ENCODE results near the gene GMEB2. TPM values are rescaled to one million over a fixed set of nuclear protein-coding genes. Genes with fewer than 3 reads are reported as not detected.
"Not testable (repeated sequence)": the region's sequence is repeated elsewhere in the genome, so short reads cannot be mapped to it uniquely, and the experiment has no call there.

The GMEB2 gene
- total RNA-seq, 6 experiments from 2014 or later, result 3.2 to 7.0 (median 5.1) TPM

- H3K36me3 ChIP-seq, result no peaks in the 10 kb centered on the region
- whole genome bisulfite sequencing (ENCODE audit: insufficient coverage, low coverage, low lambda C conversion rate, missing lambda C conversion rate), result no CpG with 5 or more reads among the region's 29 CpGs
- ATAC-seq (no peak), DNase-seq (no peak)
- no peaks in the 10 kb centered on the region for H3K27me3 ChIP-seq
- peaks cover 0 to 6% (median 0%) of the 10 kb centered on the region in 4 donors for H3K4me1 ChIP-seq
- H3K4me3 ChIP-seq, result peak overlapping the region; percentile 45 to 67 (median 52)
- intact Hi-C loops (cut with DNase I), result no loop called here
- TF ChIP-seq CTCF (IDR thresholded peaks at IDR 0.05), result no peak
- TF ChIP-seq POLR2A (IDR thresholded peaks at IDR 0.05), result no peak
- H3K27ac ChIP-seq, result peak overlapping the region in 1 of 3 donors; percentile 33
- no peaks in the 10 kb centered on the region for H3K9me3 ChIP-seq
Observed at GRCh38 chr20:63642527-63643247, 15.8 kb upstream of the GMEB2 start.

DNA sequence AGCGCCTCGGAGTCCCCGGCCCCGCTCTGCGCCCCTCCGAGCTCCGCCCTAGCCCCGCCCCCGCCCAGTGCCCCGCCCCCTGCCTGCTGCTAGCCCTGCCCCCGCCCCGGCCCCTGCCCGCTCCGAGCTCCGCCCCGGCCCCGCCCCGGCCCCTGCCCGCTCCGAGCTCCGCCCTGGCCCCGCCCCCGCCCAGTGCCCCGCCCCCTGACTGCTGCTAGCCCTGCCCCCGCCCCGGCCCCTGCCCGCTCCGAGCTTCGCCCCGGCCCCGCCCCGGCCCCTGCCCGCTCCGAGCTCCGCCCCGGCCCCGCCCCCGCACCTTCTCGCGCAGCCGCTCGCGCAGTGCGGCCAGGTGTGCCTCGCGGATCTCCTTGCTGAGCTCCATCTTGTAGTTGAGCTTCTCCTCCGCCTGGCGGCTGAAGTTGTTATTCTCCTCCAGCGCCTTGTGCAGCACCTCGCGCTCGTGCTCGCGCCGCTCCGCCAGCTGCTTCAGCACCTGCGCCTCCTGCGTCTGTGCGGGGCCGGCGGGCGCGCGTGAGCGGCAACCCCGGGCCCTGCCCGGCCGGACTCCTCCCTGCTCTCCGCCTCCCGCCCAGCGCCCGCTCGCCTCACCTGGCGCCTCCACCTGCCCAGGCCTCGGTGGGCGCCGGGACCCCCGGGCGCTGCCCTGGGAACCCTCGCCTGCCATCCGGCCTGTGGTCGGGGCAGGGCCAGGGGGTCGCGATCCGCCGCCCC lies 15.1 kb upstream of the GMEB2 start:
- Histone ChIP-seq H3K4me3 (peak overlapping the region; percentile 64 to 75 (median 67)), H3K27me3 (no peaks in the 10 kb centered on the region), H3K27ac (peak overlapping the region in 2 of 3 donors; percentile 73 to 79), H3K9me3 (no peaks in the 10 kb centered on the region), H3K36me3 (no peaks in the 10 kb centered on the region), H3K4me1 (peaks cover 0 to 6% (median 0%) of the 10 kb centered on the region in 4 donors)
- intact Hi-C loops (cut with DNase I), result no loop called here
- 4% methylated on average over 17 of the region's 86 CpGs for WGBS (ENCODE audit: insufficient coverage, low coverage, low lambda C conversion rate, missing lambda C conversion rate)
- TF ChIP-seq CTCF (IDR thresholded peaks at IDR 0.05), result peak; percentile 5 to 49 (median 32)
- no peak for TF ChIP-seq POLR2A (IDR thresholded peaks at IDR 0.05)
- ATAC-seq (peak; percentile 87 to 95 (median 90)), DNase-seq (peak; percentile 93 to 95 (median 94))

GRCh38 chr20:63641146-63641791 lies 14.4 kb upstream of the GMEB2 start:
- H3K27ac ChIP-seq, result peak overlapping the region; percentile 50 to 79 (median 73)
- TF ChIP-seq POLR2A (IDR thresholded peaks at IDR 0.05), result no peak
- no peak for TF ChIP-seq CTCF (IDR thresholded peaks at IDR 0.05)
- 24% methylated on average over 7 of the region's 47 CpGs for WGBS (ENCODE audit: insufficient coverage, low coverage, low lambda C conversion rate, missing lambda C conversion rate)
- H3K4me1 ChIP-seq, result peaks cover 0 to 6% (median 0%) of the 10 kb centered on the region in 4 donors
- no peaks in the 10 kb centered on the region for H3K36me3 ChIP-seq
- H3K4me3 ChIP-seq, result peak overlapping the region; percentile 64 to 75 (median 64)
- no peaks in the 10 kb centered on the region for H3K9me3 ChIP-seq
- intact Hi-C loops (cut with DNase I), result no loop called here
- DNase-seq, result peak in 1 of 3 donors; percentile 71
- H3K27me3 ChIP-seq, result no peaks in the 10 kb centered on the region
- ATAC-seq, result peak in 3 of 4 donors; percentile 3 to 36 (median 32)

DNA sequence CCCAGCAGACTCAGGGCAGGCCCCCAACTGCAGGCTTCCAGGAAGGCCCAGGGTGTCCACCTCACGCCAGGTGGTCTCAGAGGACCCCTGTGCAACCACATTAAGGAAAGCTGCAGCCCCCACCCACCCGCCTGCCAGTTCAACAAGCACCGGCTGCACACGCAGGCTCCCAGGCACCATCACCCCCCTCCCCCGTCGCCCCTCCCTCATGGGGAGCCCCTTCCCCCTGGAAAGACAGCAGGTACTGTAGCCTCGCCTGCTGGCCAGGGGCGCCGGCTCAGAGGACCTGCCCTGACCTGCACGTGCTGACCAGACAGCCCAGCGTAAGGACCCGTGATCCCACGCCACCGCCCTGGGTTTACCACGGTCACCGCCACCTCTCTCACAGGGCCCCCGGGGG lies 13.8 kb upstream of the GMEB2 start:
- intact Hi-C loops (cut with DNase I); DNase-seq; H3K4me3 ChIP-seq; ATAC-seq; H3K36me3 ChIP-seq; H3K27me3 ChIP-seq; H3K9me3 ChIP-seq; H3K4me1 ChIP-seq; H3K27ac ChIP-seq: not testable (repeated sequence)
- no CpG with 5 or more reads among the region's 17 CpGs for WGBS (ENCODE audit: insufficient coverage, low coverage, low lambda C conversion rate, missing lambda C conversion rate)

Measured in right lobe of liver (tissue), 6 donors.